H1 (cell line): ENCODE results near the gene SLC6A6. TPM values are rescaled to one million over a fixed set of nuclear protein-coding genes. Genes with fewer than 3 reads are reported as not detected.
A peak's percentile ranks its signal among the peaks of the same experiment; 100 is the strongest.

Experiments used
- CTCF ChIA-PET: fragments of 300-600 bp; sonication (Branson Sonifier 250); formaldehyde crosslinking; loops from one replicate; lab custom pipeline; 2021; ENCODE audit not compliant: partially characterized antibody; lab: Charles Lee
- POLR2A ChIA-PET: fragments of 300-600 bp; sonication (Branson Sonifier 250); formaldehyde crosslinking; loops from one replicate; lab custom pipeline; 2021; ENCODE audit warnings: inconsistent platforms; ENCODE audit not compliant: partially characterized antibody; lab: Charles Lee
- DNase-seq, 2 experiments: peaks; one replicate each; pipeline versions ENCODE4 v3.0.0 to v3.0.0-alpha.2; 2010 to 2022; ENCODE audit warnings: low spot score in 2 of 2, low read depth in 1 of 2, mixed read lengths in 1 of 2
- FAIRE-seq: peaks from 2 replicates; lab custom pipeline; 2011; peaks lifted over from hg19 to GRCh38; lab: Jason Lieb, UNC
- H2AFZ ChIP-seq: 2 replicates; pipeline ENCODE4 v1.8.1; 2012; ENCODE audit warnings: low read length, inconsistent platforms
- H2AK5ac ChIP-seq: 2 replicates; pipeline ENCODE4 v1.6.1; 2013; ENCODE audit warnings: low read depth, low read length
- H2BK120ac ChIP-seq: replicated peaks from 2 replicates; pipeline ENCODE3; 2013; ENCODE audit warnings: low read depth, low read length, inconsistent platforms
- H2BK12ac ChIP-seq: 2 replicates; pipeline ENCODE4 v1.6.1; 2013; ENCODE audit warnings: low read depth, low read length
- H2BK15ac ChIP-seq: 2 replicates; pipeline ENCODE4 v1.6.1; 2013; ENCODE audit warnings: low read length
- H2BK20ac ChIP-seq: 2 replicates; pipeline ENCODE4 v1.6.1; 2013; ENCODE audit warnings: low read length
- H2BK5ac ChIP-seq: 2 replicates; pipeline ENCODE4 v1.6.1; 2013; ENCODE audit warnings: low read depth, low read length
- H3K14ac ChIP-seq: 2 replicates; pipeline ENCODE4 v1.6.1; 2013; ENCODE audit warnings: inconsistent platforms; ENCODE audit not compliant: insufficient read length
- H3K18ac ChIP-seq: 2 replicates; pipeline ENCODE4 v1.6.1; 2013; ENCODE audit warnings: low read length; ENCODE audit errors: extremely low read depth
- H3K23ac ChIP-seq: 2 replicates; pipeline ENCODE4 v1.6.1; 2013; ENCODE audit warnings: inconsistent platforms; ENCODE audit not compliant: insufficient read length
- H3K23me2 ChIP-seq: 2 replicates; pipeline ENCODE4 v1.6.1; 2013; ENCODE audit warnings: low read depth, low read length
- H3K27ac ChIP-seq: 2 replicates; pipeline ENCODE4 v1.6.1; 2011; ENCODE audit warnings: low read depth, low read length, inconsistent platforms
- H3K27me3 ChIP-seq, 4 experiments: replicated peaks in 1 of 4; 1 replicate in 1 of 4; 2 replicates in 3 of 4; pipeline versions ENCODE4 v1.6.1 to v1.8.1; 2011 to 2013; ENCODE audit warnings: low read length in 3 of 4, mild to moderate bottlenecking in 3 of 4, inconsistent platforms in 2 of 4, mixed read lengths in 2 of 4, moderate library complexity in 1 of 4; ENCODE audit not compliant: control insufficient read depth in 3 of 4, insufficient read depth in 3 of 4; ENCODE audit errors: extremely low read depth in 1 of 4
- H3K36me3 ChIP-seq, 4 experiments: 2 replicates each; pipeline versions ENCODE4 v1.6.1 to v1.8.1; 2011 to 2013; ENCODE audit warnings: mild to moderate bottlenecking in 4 of 4, low read length in 3 of 4, moderate library complexity in 2 of 4, control low read depth in 1 of 4, inconsistent platforms in 1 of 4; ENCODE audit not compliant: insufficient read depth in 4 of 4, control insufficient read depth in 2 of 4
- H3K4ac ChIP-seq: replicated peaks from 2 replicates; pipeline ENCODE3; 2013; ENCODE audit warnings: low read length, low read depth, mixed read lengths, inconsistent platforms; ENCODE audit not compliant: insufficient read length
- H3K4me1 ChIP-seq, 4 experiments: replicated peaks in 1 of 4; 1 replicate in 1 of 4; 2 replicates in 3 of 4; pipeline versions ENCODE4 v1.6.1 to v1.8.1; 2011 to 2013; ENCODE audit warnings: low read length in 3 of 4, inconsistent platforms in 2 of 4, mixed read lengths in 1 of 4; ENCODE audit not compliant: insufficient read depth in 4 of 4, control insufficient read depth in 3 of 4
- H3K4me2 ChIP-seq, 2 experiments: 2 replicates each; pipeline versions ENCODE4 v1.6.1 to v1.8.1; 2011 to 2013; ENCODE audit warnings: low read depth in 2 of 2, low read length in 2 of 2, control low read depth in 1 of 2, inconsistent platforms in 1 of 2, mild to moderate bottlenecking in 1 of 2; ENCODE audit not compliant: insufficient read depth in 1 of 2
- H3K4me3 ChIP-seq, 4 experiments: fragments of 200-600, 300-600 bp in 1 of 4; sonication (generic), shearing (Covaris generic), sonication (Bioruptor Twin) in 1 of 4; 2 replicates each; pipeline versions ENCODE4 v1.5.1 to v1.8.1; 2011 to 2016; ENCODE audit warnings: low read length in 4 of 4, low read depth in 3 of 4, control low read depth in 2 of 4, inconsistent platforms in 2 of 4, mild to moderate bottlenecking in 2 of 4, mixed read lengths in 1 of 4, moderate library complexity in 1 of 4; ENCODE audit not compliant: insufficient read depth in 2 of 4; ENCODE audit errors: extremely low read depth in 1 of 4
- H3K56ac ChIP-seq: replicated peaks from 2 replicates; pipeline ENCODE3; 2013; ENCODE audit warnings: low read depth, mild to moderate bottlenecking, mixed read lengths, low read length, inconsistent platforms; ENCODE audit not compliant: insufficient read length
- H3K79me1 ChIP-seq: 2 replicates; pipeline ENCODE4 v1.6.1; 2013; ENCODE audit warnings: low read depth, low read length, control low read depth
- H3K79me2 ChIP-seq, 2 experiments: 2 replicates each; pipeline versions ENCODE4 v1.6.1 to v1.8.1; 2012 to 2013; ENCODE audit warnings: low read length in 2 of 2, mild to moderate bottlenecking in 2 of 2, inconsistent platforms in 1 of 2; ENCODE audit not compliant: insufficient read depth in 2 of 2, control insufficient read depth in 1 of 2
- H3K9ac ChIP-seq, 4 experiments: replicated peaks in 1 of 4; 1 replicate in 1 of 4; 2 replicates in 3 of 4; pipeline versions ENCODE4 v1.6.1 to v1.8.1; 2011 to 2013; ENCODE audit warnings: low read depth in 3 of 4, low read length in 3 of 4, control low read depth in 2 of 4, mild to moderate bottlenecking in 2 of 4, moderate library complexity in 2 of 4, inconsistent platforms in 1 of 4; ENCODE audit errors: extremely low read depth in 1 of 4
- H3K9me3 ChIP-seq, 2 experiments: 2 replicates each; pipeline versions ENCODE4 v1.6.1 to v1.8.1; 2012 to 2013; ENCODE audit warnings: mild to moderate bottlenecking in 2 of 2, moderate library complexity in 2 of 2, control low read depth in 1 of 2, inconsistent platforms in 1 of 2, low read depth in 1 of 2, low read length in 1 of 2, mixed read lengths in 1 of 2; ENCODE audit not compliant: insufficient read depth in 2 of 2
- H4K20me1 ChIP-seq, 2 experiments: replicated peaks in 1 of 2; 2 replicates each; pipeline versions ENCODE3 to v1.8.1; 2011 to 2013; ENCODE audit warnings: inconsistent platforms in 2 of 2, low read length in 2 of 2, mild to moderate bottlenecking in 1 of 2; ENCODE audit not compliant: insufficient read depth in 2 of 2, control insufficient read depth in 1 of 2
- H4K5ac ChIP-seq: 2 replicates; pipeline ENCODE4 v1.6.1; 2013; ENCODE audit warnings: low read length, low read depth, mixed read lengths, inconsistent platforms; ENCODE audit not compliant: insufficient read length
- H4K8ac ChIP-seq: 2 replicates; pipeline ENCODE4 v1.8.0; 2013; ENCODE audit warnings: mild to moderate bottlenecking, moderate library complexity, low read length, inconsistent platforms; ENCODE audit not compliant: insufficient read depth; ENCODE audit errors: extremely low read depth
- H4K91ac ChIP-seq: replicated peaks from 2 replicates; pipeline ENCODE3; 2013; ENCODE audit warnings: low read length, mixed read lengths, inconsistent platforms; ENCODE audit not compliant: insufficient read length
- EGR1 ChIP-seq: IDR thresholded peaks from 2 replicates; pipeline ENCODE4 v1.6.1; 2011; ENCODE audit warnings: low read depth, low read length, borderline replicate concordance
- JUN ChIP-seq: IDR thresholded peaks from 2 replicates; pipeline ENCODE4 v1.6.1; 2011; ENCODE audit warnings: low read depth, mild to moderate bottlenecking, improper control_type of control experiment, low read length
- WGBS, 2 experiments: shearing (Covaris generic) in 1 of 2; methylation state at CpG; one replicate each; pipeline versions ENCODE4 v1.1.6 to v1.1.7; 2013 to 2015; ENCODE audit warnings: low lambda C conversion rate in 2 of 2, mixed read lengths in 2 of 2, inconsistent platforms in 1 of 2, low coverage in 1 of 2, missing lambda C conversion rate in 1 of 2; ENCODE audit not compliant: insufficient replicate concordance in 2 of 2, insufficient coverage in 1 of 2, insufficient read length in 1 of 2; ENCODE audit errors: extremely low coverage in 1 of 2, missing lambda C conversion rate in 1 of 2; 5-methylcytosine and 5-hydroxymethylcytosine counted together
- polyA plus RNA-seq, 7 experiments: library from polyadenylated mRNA; depleted of rRNA in 3 of 7; stranded (reverse) in 5 of 7; unstranded in 2 of 7; fragments of >200 nt in 5 of 7; fragments of 200-250 nt in 2 of 7; gene quantifications; 1 replicate in 5 of 7; 2 replicates in 1 of 7; 4 replicates in 1 of 7; pipeline versions ENCODE4 v1.2.1 to v1.2.3, GENCODE V29; 2011 to 2013; ENCODE audit warnings: missing spikeins in 2 of 7, mixed read lengths in 2 of 7
- total RNA-seq: library from RNA; stranded (reverse); fragmentation: NEBNext Ultra II Directional; extraction: Animal tissue kit (Norgen Biotek cat#: 25700); gene quantifications from 2 replicates; pipeline ENCODE4 v1.2.1, GENCODE V29; 2021

The SLC6A6 gene
- total and polyA plus RNA-seq, 2 of the 8 experiments (the other 6 are each of a cell fraction or from before 2014, with no cell fraction given) = 66.2 to 144 TPM

DNA sequence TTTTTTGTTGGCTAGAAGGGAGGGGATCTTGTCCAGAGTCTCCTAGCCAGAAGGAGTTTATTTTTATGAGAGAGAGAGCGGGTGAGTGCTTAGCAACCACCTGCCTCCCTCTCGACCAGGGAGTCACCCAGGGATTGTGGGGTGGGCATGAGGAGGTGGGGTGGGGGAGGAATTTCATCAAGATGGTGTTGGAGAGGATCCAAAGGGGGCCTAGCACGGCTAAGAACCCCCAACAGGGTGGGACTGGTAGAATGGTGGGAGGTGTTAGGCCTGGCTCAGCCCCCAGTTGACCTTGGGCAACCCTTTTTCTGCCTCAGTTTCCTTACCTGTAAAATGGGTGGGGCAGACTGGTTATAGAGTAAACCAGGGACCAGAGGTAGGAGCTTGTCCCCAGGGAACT, 1.8 kb downstream of the SLC6A6 start:
- Histone ChIP-seq H4K91ac (no peak overlapping the region), H3K14ac (no peak overlapping the region), H3K27ac (no peak overlapping the region), H3K9ac (no peak overlapping the region; a peak in 2 of 7 replicates), H4K5ac (no peak overlapping the region), H2BK15ac (no peak overlapping the region), H2BK12ac (no peak overlapping the region), H2BK20ac (no peak overlapping the region), H3K23me2 (peaks cover 13% of the 10 kb centered on the region), H2AFZ (no peak overlapping the region), H3K79me2 (peaks cover 42 to 62% of the 10 kb centered on the region in 2 experiments), H3K4me2 (peak overlapping the region; percentile 100), H3K79me1 (peaks cover 21% of the 10 kb centered on the region), H3K9me3 (no peaks in the 10 kb centered on the region), H2BK5ac (no peak overlapping the region), H3K36me3 (no peaks in the 10 kb centered on the region), H4K20me1 (peaks cover 11 to 29% of the 10 kb centered on the region in 2 experiments), H2BK120ac (no peak overlapping the region), H2AK5ac (no peak overlapping the region), H3K4ac (no peak overlapping the region), H3K27me3 (no peaks in the 10 kb centered on the region), H4K8ac (no peak overlapping the region), H3K56ac (no peak overlapping the region), H3K4me1 (peaks cover 5 to 25% (median 18%) of the 10 kb centered on the region in 4 experiments), H3K18ac (no peak overlapping the region), H3K23ac (no peak overlapping the region), H3K4me3 (peak overlapping the region; percentile 82 to 99 (median 98); a peak in 6 of 8 replicates)
- WGBS, 2 experiments = 50% methylated on average over 3 of the region's 3 CpGs; no CpG with 5 or more reads in 1 of the 2 experiments
- FAIRE-seq (no peak), DNase-seq (no peak)
- POLR2A ChIA-PET = interaction anchor here (1.2 to 6.5 kb wide), 8 partner anchors 9 to 57 kb away, joined by 3 to 41 read pairs (median 9); no protein-coding TSS in a partner anchor
- CTCF ChIA-PET = interaction anchor here (0.8 to 3.8 kb wide), 15 partner anchors 10 to 518 kb away, joined by 3 to 16 read pairs (median 4); no protein-coding TSS in a partner anchor
- TF ChIP-seq EGR1 (no peak), JUN (no peak)
